GM19438 (cell line): ENCODE measurements around the gene SLC6A6.

Source experiments
- ATAC-seq: cut with Tn5 transposase; IDR thresholded peaks from one replicate; pipeline ENCODE4 v1.9.1; 2021; ENCODE audit warnings: low read depth; ENCODE audit not compliant: unreplicated experiment

Gene SLC6A6

DNA sequence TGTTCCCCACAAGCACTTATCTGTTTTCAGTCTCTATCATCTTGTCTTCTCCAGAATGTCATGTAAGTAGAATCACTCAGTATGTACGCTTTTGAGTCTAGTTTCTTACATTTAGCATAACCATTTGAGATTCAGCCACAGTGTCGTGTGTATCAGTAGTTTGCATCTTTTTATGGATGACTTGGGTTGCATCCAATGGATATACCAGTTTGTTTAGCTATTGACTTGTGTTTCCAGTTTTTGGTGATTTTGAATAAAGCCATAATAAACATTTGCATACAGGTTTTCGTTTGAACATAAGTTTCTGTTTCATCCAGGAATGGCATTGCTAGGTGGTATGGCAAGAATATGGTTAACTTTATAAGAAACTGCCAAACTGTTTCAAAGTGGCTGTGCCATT is 125.7 kb downstream of the SLC6A6 start:
- no peak for ATAC-seq

- no peak for ATAC-seq
Observed at GRCh38 chr3:14531856-14532395, 129.5 kb downstream of the SLC6A6 start.

- no peak for ATAC-seq
Observed at GRCh38 chr3:14532691-14533456, 130.5 kb downstream of the SLC6A6 start.

DNA sequence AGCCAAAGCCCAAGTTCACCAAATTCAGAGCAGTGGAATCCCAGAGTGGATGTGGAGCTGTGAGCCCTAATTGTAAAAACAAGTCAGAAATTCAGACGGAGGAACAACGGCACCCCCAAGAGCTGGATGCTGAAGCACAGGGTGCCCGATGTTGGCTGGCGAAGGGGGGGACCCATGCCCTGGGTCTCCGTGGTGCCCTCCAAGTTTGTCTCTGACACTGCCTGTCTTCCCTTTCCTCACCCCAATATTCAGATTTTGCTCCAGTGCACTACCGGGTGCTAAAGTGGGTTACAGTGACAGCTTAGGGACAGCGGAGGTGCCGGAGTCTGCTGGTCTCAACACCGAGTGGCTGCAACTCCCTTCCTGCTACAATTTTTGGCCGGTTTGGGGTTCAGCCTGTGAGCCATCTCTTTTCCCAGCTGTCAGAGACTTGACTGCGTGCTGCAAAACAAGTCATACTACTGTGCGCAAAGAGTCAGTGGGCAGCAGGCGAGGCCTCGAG is 131.1 kb downstream of the SLC6A6 start:
- no peak for ATAC-seq

- no peak for ATAC-seq
Observed at GRCh38 chr3:14534516-14535191, 132.2 kb downstream of the SLC6A6 start.

DNA sequence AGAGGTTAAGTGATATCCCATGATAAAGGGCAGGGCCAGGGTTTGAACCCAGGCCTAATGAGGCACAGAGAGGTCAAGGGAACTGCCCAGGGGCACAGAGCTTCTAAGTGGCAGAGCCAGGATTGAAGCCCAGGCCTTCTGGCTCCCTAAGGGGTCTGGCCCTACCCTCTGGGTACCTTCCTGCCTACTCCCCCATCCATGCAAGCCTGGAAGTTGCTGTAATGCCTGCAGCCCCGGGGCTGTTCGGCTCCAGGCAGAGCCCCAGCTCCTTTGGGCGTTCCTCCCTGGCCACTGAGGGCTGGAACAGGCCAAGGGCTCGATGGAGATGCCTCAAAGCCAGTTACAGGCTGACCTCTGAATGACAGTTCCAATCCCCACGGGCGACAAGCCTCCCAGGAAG is 133.2 kb downstream of the SLC6A6 start:
- no peak for ATAC-seq

DNA sequence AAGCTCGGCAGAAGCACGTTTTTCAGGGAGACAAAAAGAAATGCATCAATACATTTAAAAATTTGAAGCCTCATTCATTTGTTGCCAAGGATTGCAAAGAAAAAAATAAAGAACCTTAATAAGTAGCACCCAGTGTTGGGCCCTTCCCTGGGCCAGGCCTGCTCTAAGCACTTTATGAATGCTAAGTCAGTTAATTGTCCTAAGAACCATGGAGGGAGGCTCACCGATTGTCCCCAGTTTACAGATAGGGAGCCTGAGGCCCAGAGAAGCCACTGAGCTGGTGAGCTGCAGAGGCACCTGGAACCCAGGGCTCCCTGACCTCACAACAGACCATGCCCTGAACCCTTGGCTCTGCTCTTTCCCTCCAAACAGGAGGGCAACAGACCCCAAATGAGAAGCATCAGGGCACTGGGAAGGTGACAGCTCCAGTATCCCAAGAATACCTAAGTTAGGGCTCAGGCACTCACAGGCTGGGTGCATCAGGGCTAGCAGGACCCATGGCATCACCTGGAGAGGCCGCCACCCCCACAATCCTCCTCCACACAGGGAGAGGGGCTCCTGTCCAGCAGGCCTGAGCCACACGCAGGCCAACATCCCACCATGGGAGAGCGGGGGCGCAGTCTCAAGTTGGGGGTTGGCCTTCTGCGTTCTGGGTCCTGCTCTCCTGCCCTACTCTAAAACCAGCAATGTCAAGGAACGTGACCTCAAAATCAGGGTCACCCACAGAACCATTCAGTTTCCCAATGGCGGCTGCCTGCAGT is 133.8 kb downstream of the SLC6A6 start:
- ATAC-seq: no peak

DNA sequence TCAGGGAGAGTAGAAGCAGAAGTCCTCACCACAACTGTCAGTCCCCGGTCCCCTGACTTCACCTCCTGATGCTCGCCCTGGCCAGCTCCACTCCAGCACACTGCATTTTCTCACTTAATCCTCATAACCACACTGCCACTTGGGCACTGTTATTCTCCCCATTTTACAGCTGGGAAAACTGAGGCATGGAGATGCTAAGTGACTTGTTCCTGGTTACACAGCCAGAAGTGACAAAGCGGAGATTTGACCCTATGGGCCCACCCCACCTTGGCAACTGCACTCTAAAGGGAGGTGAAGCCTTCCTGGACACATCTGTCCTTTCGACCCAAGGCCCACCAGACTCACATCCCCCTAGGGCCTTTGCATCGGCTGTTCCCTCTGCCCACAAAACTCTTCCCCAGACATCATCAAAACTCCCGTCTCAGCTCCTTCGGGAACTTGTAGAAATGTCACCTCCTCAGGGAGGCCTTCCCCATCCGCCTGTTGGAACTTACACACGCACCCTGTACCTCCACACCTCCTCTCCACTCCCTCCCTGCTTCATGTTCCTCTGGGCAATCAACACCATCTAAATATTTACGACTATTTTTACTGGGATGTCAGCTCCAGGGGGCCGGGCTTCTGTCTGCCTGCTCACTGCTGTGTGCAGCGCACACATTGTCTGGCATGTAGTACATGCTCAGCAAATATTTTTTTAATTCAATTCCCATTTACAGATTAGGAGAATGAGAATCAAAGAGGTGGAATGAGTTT is 134.6 kb downstream of the SLC6A6 start:
- no peak for ATAC-seq

DNA sequence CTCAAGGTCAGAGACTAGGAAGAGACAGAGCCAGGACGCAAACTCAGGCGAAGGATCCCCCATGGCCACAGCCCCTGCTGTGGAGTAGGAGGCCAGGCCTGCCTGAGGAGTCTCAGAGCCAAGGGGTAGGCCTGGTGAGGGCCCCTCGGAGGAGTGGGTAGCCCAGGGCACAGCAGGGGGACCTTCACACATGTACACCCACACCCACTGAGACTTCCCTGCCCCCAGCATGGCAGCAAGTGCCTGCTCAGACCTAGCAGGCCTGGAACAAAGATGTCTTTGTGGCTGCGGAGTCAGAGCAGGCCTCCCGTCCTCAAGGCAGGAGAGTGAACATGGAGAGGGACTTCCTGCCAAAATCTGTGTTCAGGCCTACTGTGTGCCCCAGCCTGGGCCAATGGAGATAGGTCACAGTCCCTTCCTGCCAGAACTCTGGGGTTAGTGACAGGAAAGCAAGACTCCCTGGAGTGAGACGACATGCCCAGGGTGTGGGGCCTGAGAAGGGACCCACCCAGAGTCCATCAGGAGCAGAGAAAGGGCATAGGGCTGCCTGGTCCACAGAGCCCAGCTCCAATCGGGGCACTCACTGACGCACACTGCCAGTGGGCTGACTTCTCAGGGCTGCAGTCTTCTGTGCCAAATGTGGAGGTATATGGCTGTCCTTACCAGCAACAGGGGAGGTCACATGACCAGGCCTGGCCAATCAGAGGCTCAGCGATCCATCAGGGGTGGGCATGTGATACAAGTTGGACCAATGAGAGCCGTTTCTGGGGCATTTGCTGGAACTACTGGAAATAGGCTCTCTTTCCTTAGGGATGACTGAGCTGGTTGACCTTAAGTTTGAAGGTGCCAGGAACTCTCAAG is 135.4 kb downstream of the SLC6A6 start:
- ATAC-seq: no peak

DNA sequence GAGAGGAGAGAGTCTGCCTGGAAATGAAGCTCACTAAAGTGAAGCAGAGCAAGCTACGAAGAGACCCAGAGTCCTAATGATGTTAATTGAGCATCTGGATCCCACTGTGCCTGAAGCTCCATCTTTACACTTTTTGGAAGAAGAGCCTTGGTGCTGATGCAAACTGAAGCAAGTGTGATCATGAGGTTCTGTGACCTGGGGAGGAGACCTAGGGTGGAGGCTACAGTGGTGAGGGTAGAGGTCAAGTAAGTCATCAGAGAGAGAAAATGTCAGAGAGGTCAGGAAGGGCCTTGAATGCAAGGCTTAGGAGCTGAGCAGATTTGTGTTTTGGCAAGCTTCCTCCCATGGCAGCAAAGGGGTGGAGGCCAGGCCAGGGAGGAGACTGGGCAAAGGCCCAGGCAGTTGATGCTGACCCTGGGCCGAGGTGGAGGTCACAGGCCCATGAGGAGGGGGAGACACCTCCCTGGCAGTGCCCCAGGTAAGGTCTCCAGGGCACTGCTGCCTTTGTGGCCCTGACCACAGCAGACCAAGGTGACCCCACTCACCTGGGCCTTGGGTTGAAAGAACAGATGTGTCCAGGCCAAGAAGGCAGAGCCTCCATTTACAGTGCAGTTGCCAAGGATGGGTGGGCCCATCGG is 136.2 kb downstream of the SLC6A6 start:
- ATAC-seq: no peak
